Breast epithelium (tissue), 3 donors: ENCODE data around the gene DDX19B.

ENCODE experiments used
- CTCF ChIP-seq, 3 donors: fragments of 450-650 bp; IDR thresholded peaks; one replicate each; pipeline ENCODE4 v1.5.1; 2016 to 2017; ENCODE audit warnings: antibody characterized with exemption in 3 of 3, mild to moderate bottlenecking in 3 of 3, moderate library complexity in 3 of 3
- POLR2AphosphoS5 ChIP-seq, 3 donors: sonication (generic); formaldehyde crosslinking; IDR thresholded peaks; one replicate each; pipeline ENCODE4 v1.6.1; 2017; ENCODE audit warnings: antibody characterized with exemption in 3 of 3

GRCh38 chr16:70306880-70307279 lies 7.9 kb downstream of the DDX19B start:
- TF ChIP-seq CTCF (IDR thresholded peaks at IDR 0.05) (no peak), POLR2AphosphoS5 (IDR thresholded peaks at IDR 0.05) (no peak)
